Measurements from ENCODE around the gene WIPF3.

WIPF3 gene

GRCh38 chr7:29871787-29872398, 65.6 kb downstream of the WIPF3 start:
- TF ChIP-seq GATA2 (IDR thresholded peaks at IDR 0.05; ENCODE audit: low read depth, low read length) (no peak), GATA3 (IDR thresholded peaks at IDR 0.05; ENCODE audit: low read depth, low read length) (no peak)

GRCh38 chr7:29873644-29874294, 67.5 kb downstream of the WIPF3 start:
- TF ChIP-seq GATA2 (IDR thresholded peaks at IDR 0.05; ENCODE audit: low read depth, low read length) (no peak), GATA3 (IDR thresholded peaks at IDR 0.05; ENCODE audit: low read depth, low read length) (no peak)

GRCh38 chr7:29875741-29876140, 69.4 kb downstream of the WIPF3 start:
- TF ChIP-seq GATA3 (IDR thresholded peaks at IDR 0.05; ENCODE audit: low read depth, low read length) (no peak), GATA2 (IDR thresholded peaks at IDR 0.05; ENCODE audit: low read depth, low read length) (no peak)

GRCh38 chr7:29877196-29877595, 70.9 kb downstream of the WIPF3 start:
- TF ChIP-seq GATA3 (IDR thresholded peaks at IDR 0.05; ENCODE audit: low read depth, low read length), result no peak
- TF ChIP-seq GATA2 (IDR thresholded peaks at IDR 0.05; ENCODE audit: low read depth, low read length), result no peak

GRCh38 chr7:29878081-29878688, 71.9 kb downstream of the WIPF3 start:
- TF ChIP-seq GATA3 (IDR thresholded peaks at IDR 0.05; ENCODE audit: low read depth, low read length), result no peak
- no peak for TF ChIP-seq GATA2 (IDR thresholded peaks at IDR 0.05; ENCODE audit: low read depth, low read length)

GRCh38 chr7:29879609-29880008, 73.3 kb downstream of the WIPF3 start:
- TF ChIP-seq GATA2 (IDR thresholded peaks at IDR 0.05; ENCODE audit: low read depth, low read length), result no peak
- no peak for TF ChIP-seq GATA3 (IDR thresholded peaks at IDR 0.05; ENCODE audit: low read depth, low read length)

- TF ChIP-seq GATA3 (IDR thresholded peaks at IDR 0.05; ENCODE audit: low read depth, low read length) (no peak), GATA2 (IDR thresholded peaks at IDR 0.05; ENCODE audit: low read depth, low read length) (no peak)
Observed at GRCh38 chr7:29881724-29882123, 75.4 kb downstream of the WIPF3 start.

GRCh38 chr7:29882481-29882880, 76.2 kb downstream of the WIPF3 start:
- no peak for TF ChIP-seq GATA3 (IDR thresholded peaks at IDR 0.05; ENCODE audit: low read depth, low read length)
- TF ChIP-seq GATA2 (IDR thresholded peaks at IDR 0.05; ENCODE audit: low read depth, low read length), result no peak

GRCh38 chr7:29883462-29884398, 77.4 kb downstream of the WIPF3 start:
- no peak for TF ChIP-seq GATA2 (IDR thresholded peaks at IDR 0.05; ENCODE audit: low read depth, low read length)
- no peak for TF ChIP-seq GATA3 (IDR thresholded peaks at IDR 0.05; ENCODE audit: low read depth, low read length)

- no peak for TF ChIP-seq GATA3 (IDR thresholded peaks at IDR 0.05; ENCODE audit: low read depth, low read length)
- no peak for TF ChIP-seq GATA2 (IDR thresholded peaks at IDR 0.05; ENCODE audit: low read depth, low read length)
Observed at GRCh38 chr7:29884399-29885272, 78.3 kb downstream of the WIPF3 start.

GRCh38 chr7:29885626-29886025, 79.3 kb downstream of the WIPF3 start:
- TF ChIP-seq GATA3 (IDR thresholded peaks at IDR 0.05; ENCODE audit: low read depth, low read length), result no peak
- no peak for TF ChIP-seq GATA2 (IDR thresholded peaks at IDR 0.05; ENCODE audit: low read depth, low read length)

GRCh38 chr7:29886827-29887226, 80.5 kb downstream of the WIPF3 start:
- TF ChIP-seq GATA3 (IDR thresholded peaks at IDR 0.05; ENCODE audit: low read depth, low read length), result no peak
- TF ChIP-seq GATA2 (IDR thresholded peaks at IDR 0.05; ENCODE audit: low read depth, low read length), result no peak

- TF ChIP-seq GATA3 (IDR thresholded peaks at IDR 0.05; ENCODE audit: low read depth, low read length) (no peak), GATA2 (IDR thresholded peaks at IDR 0.05; ENCODE audit: low read depth, low read length) (no peak)
Observed at GRCh38 chr7:29888006-29888405, 81.7 kb downstream of the WIPF3 start.
